NCI-H1048 (cell line): ENCODE results near the gene RSPO4.

ENCODE experiments used
- DNase-seq: peaks from one replicate; lab custom pipeline; 2025; lab: John Stamatoyannopoulos, UW

RSPO4 gene

GRCh38 chr20:967796-968742, 34.0 kb downstream of the RSPO4 start:
- DNase-seq, result no peak

DNA sequence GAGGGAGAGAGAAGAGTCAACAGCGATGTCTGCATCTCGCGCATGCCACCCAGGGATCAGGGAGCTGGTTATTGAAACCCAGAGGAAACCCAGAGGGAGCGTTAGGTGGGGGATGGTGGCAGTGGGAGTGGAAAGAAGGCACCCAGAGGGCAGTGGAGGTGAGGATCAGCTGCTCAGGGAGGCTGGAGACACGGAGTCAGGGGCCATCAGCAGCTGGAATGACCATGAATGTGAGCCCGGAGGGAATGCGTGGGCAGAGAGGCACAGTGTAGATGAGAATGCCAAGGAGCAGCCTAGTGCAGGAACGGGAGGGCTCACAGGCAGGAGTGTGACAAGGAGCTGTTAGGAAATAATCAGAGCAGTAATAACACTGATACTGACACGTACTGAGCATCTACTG, 36.2 kb downstream of the RSPO4 start:
- DNase-seq, result no peak

GRCh38 chr20:963795-964194, 38.3 kb downstream of the RSPO4 start:
- no peak for DNase-seq

DNA sequence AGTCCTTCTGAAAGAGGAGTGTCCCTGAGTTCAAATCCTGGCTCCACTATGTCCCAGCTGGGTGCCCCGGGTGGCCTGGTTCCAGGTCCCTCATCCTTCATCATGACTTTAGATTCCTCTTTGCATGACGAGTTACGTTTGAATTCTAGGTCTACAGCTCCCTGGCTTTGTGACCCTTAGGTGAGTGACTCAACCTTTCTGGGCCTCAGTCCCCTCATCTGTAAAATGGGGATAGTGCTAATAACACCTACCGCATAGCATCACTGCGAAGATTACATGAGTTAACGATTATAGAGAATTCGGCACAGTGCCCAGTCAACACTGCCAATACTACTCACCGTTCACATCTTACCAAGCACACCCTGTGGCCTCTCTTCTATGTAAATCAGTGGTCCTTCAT, 39.4 kb downstream of the RSPO4 start:
- no peak for DNase-seq

DNA sequence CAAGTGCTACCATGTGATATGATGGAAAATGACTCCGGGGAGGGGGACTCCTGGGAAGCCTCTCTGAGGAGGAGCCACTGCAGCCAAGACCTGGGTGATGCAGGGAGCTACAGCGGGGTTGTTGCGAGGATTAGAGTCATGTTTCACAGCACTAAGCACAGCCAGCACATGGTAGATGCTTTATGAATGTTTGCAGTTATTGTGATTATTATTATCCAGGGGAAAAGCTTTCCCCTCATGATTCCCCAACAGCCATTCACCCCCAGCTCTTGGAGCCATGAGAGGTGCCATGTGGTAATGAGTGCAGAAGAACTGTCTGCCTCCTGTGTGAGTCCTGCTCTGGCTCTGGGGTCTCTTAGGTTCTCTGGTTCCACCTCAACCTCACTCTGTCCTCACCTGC, 39.9 kb downstream of the RSPO4 start:
- no peak for DNase-seq

GRCh38 chr20:961768-962167, 40.3 kb downstream of the RSPO4 start:
- no peak for DNase-seq

- no peak for DNase-seq
Measured at GRCh38 chr20:959996-960615, 42.0 kb downstream of the RSPO4 start.

DNA sequence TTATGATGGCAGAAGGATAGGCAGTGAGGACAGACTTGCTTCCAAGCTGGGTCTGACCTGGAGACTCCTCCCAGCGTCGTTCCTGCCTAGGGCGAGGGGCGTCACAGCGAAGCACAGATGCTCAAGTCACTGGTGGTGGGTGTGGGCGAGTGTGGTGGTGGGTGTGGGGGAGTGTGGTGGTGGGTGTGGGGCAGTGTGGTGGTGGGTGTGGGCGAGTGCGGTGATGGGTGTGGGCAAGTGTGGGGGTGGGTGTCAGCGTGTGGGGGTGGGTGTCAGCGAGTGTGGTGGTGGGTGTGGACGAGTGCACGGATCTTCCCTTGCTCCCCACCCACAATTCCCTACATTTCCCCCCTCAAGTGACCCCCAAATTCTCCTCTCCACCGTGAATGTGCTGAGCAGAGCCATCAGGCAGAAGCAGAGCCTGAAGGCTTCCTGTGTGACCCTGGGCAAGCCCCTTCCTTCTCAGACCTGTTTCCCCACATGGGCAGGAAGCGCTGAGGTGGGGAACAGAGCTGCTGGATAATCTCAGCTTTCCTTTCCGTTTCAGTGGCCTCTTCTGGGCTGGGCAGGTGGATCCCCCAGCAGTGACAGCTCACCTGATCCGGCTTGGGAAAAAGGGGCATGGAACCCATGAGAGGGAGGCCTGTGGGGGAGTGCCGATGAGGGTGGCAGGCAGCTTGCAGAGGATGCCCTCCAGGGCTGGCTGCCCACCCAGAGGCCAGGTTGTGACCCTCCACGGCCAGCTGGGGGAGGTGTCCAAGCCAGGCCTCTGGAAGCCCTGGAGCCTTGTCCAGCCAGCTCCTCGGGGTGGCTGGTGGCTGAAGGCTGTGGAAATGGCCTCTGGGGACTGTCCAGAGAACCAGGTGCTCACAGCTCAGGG, 42.9 kb downstream of the RSPO4 start:
- no peak for DNase-seq

DNA sequence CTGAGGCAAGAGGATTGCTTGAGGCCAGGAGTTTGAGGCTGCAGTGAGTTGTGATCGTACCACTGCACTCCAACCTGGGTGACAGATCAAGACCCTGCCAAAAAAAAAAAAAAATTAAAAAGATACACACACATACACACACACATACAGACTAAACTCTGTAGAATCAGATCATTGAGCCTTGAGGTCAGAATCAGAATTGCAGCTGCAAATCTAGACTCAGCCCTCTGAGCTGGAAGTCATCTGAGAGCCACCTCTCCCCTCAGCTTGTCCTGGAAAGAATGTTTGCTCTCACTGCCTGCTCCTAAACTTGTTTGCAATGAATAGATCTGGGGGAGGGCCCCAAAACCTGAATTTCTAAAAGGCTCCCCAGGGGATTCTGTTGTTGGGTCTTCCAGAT, 44.6 kb downstream of the RSPO4 start:
- DNase-seq, result no peak

- DNase-seq, result peak; percentile 36
Measured at GRCh38 chr20:956330-956951, 45.7 kb downstream of the RSPO4 start.

- no peak for DNase-seq
Measured at GRCh38 chr20:955656-956055, 46.5 kb downstream of the RSPO4 start.

DNA sequence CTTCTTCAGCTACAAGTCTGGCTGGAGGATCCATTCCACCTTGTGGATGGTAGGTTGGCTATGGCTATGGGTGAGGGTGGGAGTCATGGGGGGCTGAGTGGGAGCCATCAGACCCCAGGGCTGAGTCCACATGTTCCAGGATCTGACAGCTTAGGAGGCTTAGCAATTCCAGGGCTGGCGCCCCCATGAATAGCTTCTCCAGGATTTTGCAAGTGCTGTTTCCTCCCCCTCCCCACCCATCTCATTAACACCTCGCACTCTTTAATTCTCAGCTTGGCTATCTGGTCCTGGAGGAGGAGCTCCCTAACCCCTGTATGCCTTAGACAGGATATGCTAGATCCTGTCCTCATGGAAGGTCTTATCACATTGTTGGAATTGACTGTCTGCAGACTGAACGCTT, 47.0 kb downstream of the RSPO4 start:
- no peak for DNase-seq

- no peak for DNase-seq
Measured at GRCh38 chr20:953742-954141, 48.4 kb downstream of the RSPO4 start.

- DNase-seq, result no peak
Measured at GRCh38 chr20:952196-952795, 49.8 kb downstream of the RSPO4 start.

DNA sequence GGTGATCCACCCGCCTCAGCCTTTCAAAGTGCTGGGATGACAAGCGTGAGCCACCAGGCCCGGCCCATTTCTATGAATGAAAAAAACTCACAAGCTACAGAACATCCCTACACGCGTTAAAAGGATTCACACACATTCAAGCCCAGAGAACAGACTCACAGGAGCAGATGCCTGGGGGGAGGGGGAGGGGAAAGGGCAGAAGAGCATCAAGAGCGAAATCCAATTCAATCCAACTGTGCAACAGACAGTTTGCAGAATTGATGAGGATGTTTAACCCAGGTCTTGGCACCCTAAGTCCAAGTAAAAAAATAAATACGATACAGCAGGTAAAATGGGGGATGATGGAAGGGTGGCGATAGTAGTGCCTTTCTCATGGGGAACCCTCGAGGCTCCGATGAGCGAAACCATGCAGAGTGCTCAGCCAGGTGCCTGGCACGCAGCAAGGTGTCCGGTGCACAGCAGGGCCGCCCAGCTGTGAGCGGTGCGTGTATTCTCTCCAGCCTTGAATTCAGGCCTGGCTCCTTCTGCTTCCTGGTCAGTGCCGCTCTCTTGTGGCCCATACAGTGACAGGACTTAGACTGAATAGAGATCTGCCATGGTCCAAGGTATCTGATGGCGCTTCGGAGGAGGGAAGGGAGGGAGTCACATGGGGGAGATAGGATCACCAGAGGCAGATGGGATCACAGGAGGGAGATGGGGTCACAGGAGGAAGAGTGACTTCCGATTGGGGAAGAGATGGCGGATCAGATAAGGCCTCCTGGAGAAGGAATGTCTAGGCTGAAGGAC, 50.5 kb downstream of the RSPO4 start:
- no peak for DNase-seq

DNA sequence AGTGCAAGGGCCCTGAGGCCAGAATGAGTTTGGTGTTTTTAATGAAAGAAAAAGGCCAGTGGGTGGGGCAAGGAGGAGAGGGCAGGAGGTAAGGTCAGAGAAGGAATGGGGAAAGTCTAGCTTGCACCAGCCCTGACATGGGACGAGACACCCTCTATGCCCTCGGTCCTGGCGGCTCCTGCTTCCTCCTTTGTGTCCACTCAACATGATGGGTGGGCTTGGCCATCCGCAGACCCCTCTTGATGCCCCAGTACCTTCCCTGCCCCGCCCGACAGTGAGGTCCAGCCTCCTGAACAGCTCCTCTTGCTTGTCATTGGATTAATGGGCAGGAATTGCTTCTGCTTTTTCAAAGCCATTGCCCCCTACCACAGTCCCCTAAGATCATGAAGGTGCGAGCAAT, 52.4 kb downstream of the RSPO4 start:
- DNase-seq, result no peak

DNA sequence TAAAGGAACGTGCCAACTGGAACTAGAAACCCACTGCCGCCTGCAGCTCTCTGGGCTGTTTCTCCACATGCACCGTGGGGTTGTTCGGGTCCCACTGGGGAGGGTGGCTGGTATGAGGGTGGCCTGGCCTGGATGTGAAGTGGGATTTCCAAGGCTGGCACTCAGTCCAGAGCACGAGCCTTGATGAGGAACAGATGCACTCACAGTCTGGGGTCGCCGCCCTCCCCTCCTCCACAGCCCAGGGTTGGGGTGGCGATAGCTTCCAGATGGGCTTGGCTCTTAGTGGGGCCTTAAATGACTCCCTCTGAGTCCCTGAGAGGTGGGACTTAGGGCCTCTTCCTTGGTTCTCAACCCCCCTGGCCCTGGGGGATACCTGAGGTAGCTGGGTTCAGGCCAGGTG, 55.3 kb downstream of the RSPO4 start:
- DNase-seq, result no peak

GRCh38 chr20:945841-946240, 56.3 kb downstream of the RSPO4 start:
- DNase-seq, result no peak

DNA sequence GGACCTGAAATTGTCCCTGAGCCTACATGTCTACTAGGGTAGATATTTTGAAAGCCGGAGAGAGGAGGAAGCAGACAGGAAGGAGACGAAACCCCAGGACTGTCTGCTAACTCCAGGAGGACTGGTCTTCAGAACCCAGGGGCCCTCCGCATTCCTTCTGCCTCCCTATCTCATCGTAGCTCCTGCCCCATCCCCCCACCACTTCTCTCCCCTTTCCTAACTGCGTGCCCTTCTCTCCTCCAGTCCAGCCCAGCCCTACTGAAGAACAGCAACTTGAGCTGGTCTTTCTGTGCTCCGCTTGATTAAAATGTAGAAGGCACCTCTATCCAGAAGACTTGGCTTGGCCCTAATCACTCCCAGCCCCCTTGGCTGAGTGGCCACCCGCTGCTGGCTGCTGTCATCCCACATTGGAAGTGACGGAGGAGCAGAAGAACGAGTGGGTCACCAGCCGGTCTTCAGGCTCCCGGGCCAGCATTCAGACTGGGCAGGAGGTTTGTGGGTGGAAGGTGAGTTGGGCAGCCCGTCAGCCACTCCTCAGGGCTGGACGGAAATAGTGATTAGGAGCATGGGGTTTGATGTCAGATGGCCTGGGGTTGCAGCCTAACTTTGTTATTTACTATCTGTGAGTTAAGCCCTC, 57.2 kb downstream of the RSPO4 start:
- DNase-seq, result no peak

DNA sequence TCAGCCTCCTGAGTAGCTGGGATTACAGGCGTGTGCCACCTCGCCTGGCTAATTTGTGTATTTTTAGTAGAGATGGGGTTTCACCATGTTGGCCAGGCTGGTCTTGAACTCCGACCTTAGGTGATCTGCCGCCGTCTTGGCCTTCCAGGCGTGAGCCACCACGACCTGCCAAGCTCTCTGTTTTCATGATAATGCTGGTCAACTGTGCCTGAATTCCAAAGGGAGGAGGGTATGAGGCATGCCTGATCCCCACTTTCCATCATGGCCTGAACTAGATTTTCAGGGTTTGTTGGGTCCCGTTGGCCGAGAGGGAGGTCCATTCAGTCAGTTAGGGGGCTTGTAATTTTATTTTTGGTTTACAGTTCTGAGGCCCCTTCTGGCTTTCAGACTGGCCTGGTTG, 58.0 kb downstream of the RSPO4 start:
- no peak for DNase-seq
